GM12801 (cell line): ENCODE data around the gene RNF175.

Experiments
- CTCF ChIP-seq: IDR thresholded peaks from one replicate; pipeline ENCODE4 v1.5.1; 2011; ENCODE audit warnings: control low read depth; ENCODE audit not compliant: insufficient read length; ENCODE audit errors: extremely low read depth

Gene RNF175

GRCh38 chr4:153771046-153771445, 11.2 kb upstream of the RNF175 start:
- no peak for TF ChIP-seq CTCF

- TF ChIP-seq CTCF, result no peak
Observed at GRCh38 chr4:153766758-153767157, 6.9 kb upstream of the RNF175 start.

DNA sequence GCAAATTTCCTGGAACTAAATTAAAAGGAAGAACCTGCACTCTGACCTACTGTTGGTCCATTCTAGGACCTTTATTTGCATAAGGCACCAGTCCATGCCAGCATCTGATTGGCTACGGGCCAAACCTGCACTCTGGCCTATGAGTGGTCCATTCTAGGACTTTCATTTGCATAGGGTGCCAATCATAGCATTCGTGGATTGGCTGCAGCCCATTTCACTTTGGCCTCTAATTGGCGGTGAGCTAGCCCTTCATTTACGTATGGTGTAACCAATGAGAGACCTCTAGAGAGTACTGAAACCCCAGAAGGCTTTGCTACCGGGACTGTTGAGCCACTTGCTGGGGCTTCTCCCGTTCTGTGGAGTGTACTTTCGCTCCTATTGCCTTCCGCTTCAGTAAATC, 6.1 kb upstream of the RNF175 start:
- TF ChIP-seq CTCF, result no peak

DNA sequence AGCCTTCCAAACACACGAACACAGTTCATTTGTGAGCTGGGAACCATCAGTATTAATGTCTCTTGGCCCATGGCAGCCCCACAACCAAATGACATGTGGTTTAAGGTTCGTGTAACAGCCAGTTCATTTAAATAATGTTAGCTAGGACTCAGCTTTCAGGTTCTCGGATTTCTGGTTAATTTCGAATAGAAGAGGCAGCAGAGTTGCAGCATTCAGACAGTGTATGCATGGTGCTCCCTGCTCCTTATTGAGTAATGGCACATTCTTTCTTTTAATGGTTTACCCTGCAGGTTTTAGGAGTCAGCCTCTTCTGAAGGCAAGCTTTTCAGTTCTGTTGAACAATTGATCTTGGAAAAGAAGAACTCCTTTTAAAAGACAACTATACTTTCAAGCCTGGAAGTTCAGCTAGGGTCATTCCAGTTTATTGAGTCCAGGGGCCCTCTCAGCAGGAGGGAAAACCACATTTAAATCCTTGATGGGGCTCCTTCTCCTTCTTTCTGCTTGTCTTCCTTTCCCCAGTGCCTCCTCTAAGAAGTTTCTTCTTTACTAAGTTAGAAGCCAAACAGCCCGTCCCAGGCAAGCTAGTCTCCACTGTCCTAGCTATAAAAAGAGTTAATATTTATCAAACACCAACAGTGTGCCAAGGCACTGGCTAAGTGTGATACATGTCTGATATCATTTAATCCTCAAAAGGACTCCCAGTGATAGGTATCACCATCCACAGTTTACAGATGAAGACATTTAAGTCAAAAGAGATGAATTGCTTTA, 5.0 kb upstream of the RNF175 start:
- TF ChIP-seq CTCF, result no peak

DNA sequence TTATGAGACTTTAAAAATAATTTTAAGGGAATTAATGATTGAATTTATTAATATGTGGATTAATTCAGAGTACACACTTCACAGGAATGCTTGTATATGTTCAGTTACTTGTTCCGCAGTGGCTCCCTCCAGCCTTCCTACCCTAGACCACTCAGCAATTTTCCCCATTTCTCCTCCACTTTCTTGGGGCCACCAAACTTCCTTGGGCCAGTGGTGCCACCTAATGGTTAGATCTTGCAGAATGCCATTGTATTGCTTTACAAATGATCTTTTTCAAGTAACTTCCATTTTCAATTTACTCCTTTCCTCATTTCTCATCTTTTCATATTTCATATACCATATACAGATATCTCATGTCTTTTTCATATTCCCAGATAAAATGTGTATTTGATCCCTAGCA, 3.6 kb upstream of the RNF175 start:
- TF ChIP-seq CTCF, result no peak

GRCh38 chr4:153758688-153759406, 977 bp downstream of the RNF175 start:
- no peak for TF ChIP-seq CTCF

GRCh38 chr4:153758136-153758535, 1.7 kb downstream of the RNF175 start:
- no peak for TF ChIP-seq CTCF
